Measurements from ENCODE around the gene CFAP74. TPM values are rescaled to one million over a fixed set of nuclear protein-coding genes. Genes with fewer than 3 reads are reported as not detected.

CFAP74 gene
- total RNA-seq, 3 donors from 2014 or later: not detected

GRCh38 chr1:1955621-1956094 lies 47.9 kb downstream of the CFAP74 start:
- no peak overlapping the region for H3K4me3 Mint-ChIP-seq
- peaks cover 2% of the 10 kb centered on the region for H3K4me1 Mint-ChIP-seq (ENCODE audit: low read depth)
- peaks cover 28% of the 10 kb centered on the region for H3K27me3 Mint-ChIP-seq (ENCODE audit: low read depth)
- DNase-seq (no peak), ATAC-seq (no peak)
- H3K36me3 Mint-ChIP-seq (ENCODE audit: insufficient read depth): no peaks in the 10 kb centered on the region
- H3K9me3 Mint-ChIP-seq: peaks cover 11% of the 10 kb centered on the region

- H3K4me3 Mint-ChIP-seq: no peak overlapping the region
- ATAC-seq (no peak), DNase-seq (no peak)
- peaks cover 2% of the 10 kb centered on the region for H3K4me1 Mint-ChIP-seq (ENCODE audit: low read depth)
- peaks cover 12% of the 10 kb centered on the region for H3K9me3 Mint-ChIP-seq
- peaks cover 24% of the 10 kb centered on the region for H3K27me3 Mint-ChIP-seq (ENCODE audit: low read depth)
- no peaks in the 10 kb centered on the region for H3K36me3 Mint-ChIP-seq (ENCODE audit: insufficient read depth)
These were observed 48.6 kb downstream of the CFAP74 start for GRCh38 chr1:1954831-1955441.

- no peak for DNase-seq
- Mint-ChIP-seq H3K4me1 (ENCODE audit: low read depth) (peaks cover 2% of the 10 kb centered on the region), H3K36me3 (ENCODE audit: insufficient read depth) (no peaks in the 10 kb centered on the region), H3K4me3 (no peak overlapping the region), H3K27me3 (ENCODE audit: low read depth) (peaks cover 16% of the 10 kb centered on the region), H3K9me3 (peaks cover 12% of the 10 kb centered on the region)
- ATAC-seq: no peak
These were observed 49.6 kb downstream of the CFAP74 start for GRCh38 chr1:1954015-1954414.

GRCh38 chr1:1950940-1951339 lies 52.6 kb downstream of the CFAP74 start:
- Mint-ChIP-seq H3K36me3 (ENCODE audit: insufficient read depth) (no peaks in the 10 kb centered on the region), H3K4me3 (no peak overlapping the region)
- no peak for DNase-seq

GRCh38 chr1:1948783-1949182 lies 54.8 kb downstream of the CFAP74 start:
- Mint-ChIP-seq H3K9me3 (peaks cover 12% of the 10 kb centered on the region), H3K4me1 (ENCODE audit: low read depth) (peaks cover 4% of the 10 kb centered on the region), H3K4me3 (no peak overlapping the region), H3K27me3 (ENCODE audit: low read depth) (peaks cover 5% of the 10 kb centered on the region), H3K36me3 (ENCODE audit: insufficient read depth) (no peaks in the 10 kb centered on the region)
- no peak for DNase-seq
- no peak for ATAC-seq

More at GRCh38 chr1:1950940-1951339, 52.6 kb downstream of the CFAP74 start:
- ATAC-seq: no peak
- H3K27me3 Mint-ChIP-seq (ENCODE audit: low read depth): peaks cover 4% of the 10 kb centered on the region
- H3K9me3 Mint-ChIP-seq: peaks cover 12% of the 10 kb centered on the region
- H3K4me1 Mint-ChIP-seq (ENCODE audit: low read depth): peaks cover 2% of the 10 kb centered on the region

- DNase-seq: no peak
- Mint-ChIP-seq H3K4me1 (ENCODE audit: low read depth) (peaks cover 5% of the 10 kb centered on the region), H3K9me3 (peaks cover 12% of the 10 kb centered on the region), H3K4me3 (no peak overlapping the region), H3K36me3 (ENCODE audit: insufficient read depth) (no peaks in the 10 kb centered on the region), H3K27me3 (ENCODE audit: low read depth) (peaks cover 5% of the 10 kb centered on the region)
- ATAC-seq: no peak
These were observed 56.1 kb downstream of the CFAP74 start for GRCh38 chr1:1947493-1947892.

GRCh38 chr1:1946540-1946939 lies 57.0 kb downstream of the CFAP74 start:
- Mint-ChIP-seq H3K9me3 (peaks cover 10% of the 10 kb centered on the region), H3K27me3 (ENCODE audit: low read depth) (peaks cover 5% of the 10 kb centered on the region), H3K36me3 (ENCODE audit: insufficient read depth) (no peaks in the 10 kb centered on the region), H3K4me3 (no peak overlapping the region), H3K4me1 (ENCODE audit: low read depth) (peaks cover 5% of the 10 kb centered on the region)
- DNase-seq: no peak
- ATAC-seq: no peak

- H3K27me3 Mint-ChIP-seq (ENCODE audit: low read depth): peaks cover 6% of the 10 kb centered on the region
- DNase-seq (no peak), ATAC-seq (no peak)
- H3K4me3 Mint-ChIP-seq: no peak overlapping the region
- peaks cover 3% of the 10 kb centered on the region for H3K9me3 Mint-ChIP-seq
- H3K36me3 Mint-ChIP-seq (ENCODE audit: insufficient read depth): no peaks in the 10 kb centered on the region
- H3K4me1 Mint-ChIP-seq (ENCODE audit: low read depth): peaks cover 5% of the 10 kb centered on the region
These were observed 57.7 kb downstream of the CFAP74 start for GRCh38 chr1:1945782-1946393.

- peak; percentile 93 to 96 for ATAC-seq
- H3K9me3 Mint-ChIP-seq: no peaks in the 10 kb centered on the region
These were observed 59.6 kb downstream of the CFAP74 start for GRCh38 chr1:1943834-1944570.

GRCh38 chr1:1942753-1943656 lies 60.6 kb downstream of the CFAP74 start:
- no peak for DNase-seq
- Mint-ChIP-seq H3K27me3 (ENCODE audit: low read depth) (peaks cover 4% of the 10 kb centered on the region), H3K4me3 (no peak overlapping the region), H3K36me3 (ENCODE audit: insufficient read depth) (no peaks in the 10 kb centered on the region), H3K9me3 (no peaks in the 10 kb centered on the region), H3K4me1 (ENCODE audit: low read depth) (peaks cover 5% of the 10 kb centered on the region)
- no peak for ATAC-seq

More at GRCh38 chr1:1943834-1944570, 59.6 kb downstream of the CFAP74 start:
- no peaks in the 10 kb centered on the region for H3K36me3 Mint-ChIP-seq (ENCODE audit: insufficient read depth)
- H3K4me1 Mint-ChIP-seq (ENCODE audit: low read depth): peaks cover 5% of the 10 kb centered on the region
- peak overlapping the region; percentile 33 for H3K4me3 Mint-ChIP-seq
- DNase-seq: peak; percentile 56
- peaks cover 4% of the 10 kb centered on the region for H3K27me3 Mint-ChIP-seq (ENCODE audit: low read depth)

GRCh38 chr1:1941868-1942752 lies 61.5 kb downstream of the CFAP74 start:
- no peak for ATAC-seq
- H3K36me3 Mint-ChIP-seq (ENCODE audit: insufficient read depth): no peaks in the 10 kb centered on the region
- no peaks in the 10 kb centered on the region for H3K9me3 Mint-ChIP-seq
- H3K4me3 Mint-ChIP-seq: no peak overlapping the region
- DNase-seq: no peak
- peaks cover 4% of the 10 kb centered on the region for H3K27me3 Mint-ChIP-seq (ENCODE audit: low read depth)
- H3K4me1 Mint-ChIP-seq (ENCODE audit: low read depth): peaks cover 5% of the 10 kb centered on the region

GRCh38 chr1:1941211-1941841 lies 62.3 kb downstream of the CFAP74 start:
- no peak for DNase-seq
- H3K36me3 Mint-ChIP-seq (ENCODE audit: insufficient read depth): no peaks in the 10 kb centered on the region
- H3K27me3 Mint-ChIP-seq (ENCODE audit: low read depth): peaks cover 4% of the 10 kb centered on the region
- H3K4me3 Mint-ChIP-seq: no peak overlapping the region
- no peak for ATAC-seq
- H3K4me1 Mint-ChIP-seq (ENCODE audit: low read depth): peaks cover 5% of the 10 kb centered on the region
- H3K9me3 Mint-ChIP-seq: no peaks in the 10 kb centered on the region

- Mint-ChIP-seq H3K27me3 (ENCODE audit: low read depth) (peaks cover 4% of the 10 kb centered on the region), H3K9me3 (no peaks in the 10 kb centered on the region), H3K4me1 (ENCODE audit: low read depth) (peaks cover 5% of the 10 kb centered on the region)
These were observed 63.5 kb downstream of the CFAP74 start for GRCh38 chr1:1940123-1940425.

More at GRCh38 chr1:1940123-1940425, 63.5 kb downstream of the CFAP74 start:
- ATAC-seq (no peak), DNase-seq (no peak)
- no peaks in the 10 kb centered on the region for H3K36me3 Mint-ChIP-seq (ENCODE audit: insufficient read depth)
- no peak overlapping the region for H3K4me3 Mint-ChIP-seq
